Activated CD4-positive, alpha-beta T cell treated with anti-CD3 and anti-CD28 coated beads, Interleukin-2, Interleukin-6, amounts not matched to agents 100 ng/mL and 50 ng/mL, durations not matched to agents 16 hours and 8 hours (primary cell): Measurements from ENCODE around the gene PHIP.

Experiments used
- DNase-seq: peaks from one replicate; pipeline ENCODE4 v3.0.0-alpha.2; 2020

The PHIP gene

DNA sequence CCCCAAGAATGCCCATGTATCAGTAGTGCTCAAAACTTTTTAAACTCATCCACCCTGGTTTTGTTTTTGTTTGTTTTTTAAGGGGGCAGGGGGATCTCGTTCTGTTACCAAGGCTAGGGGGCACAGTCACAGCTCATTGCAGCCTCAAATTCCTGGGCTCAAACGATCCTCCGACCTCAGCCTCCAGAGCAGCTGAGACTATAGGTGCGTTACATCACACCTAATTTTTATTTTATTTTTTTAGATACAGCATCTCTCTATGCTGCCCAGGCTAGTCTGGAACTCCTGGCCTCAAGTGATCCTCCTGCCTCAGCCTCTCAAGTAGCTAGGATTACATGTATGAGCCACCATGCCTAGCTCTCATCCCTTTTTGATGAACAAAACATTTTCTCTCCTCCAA is 11.2 kb downstream of the PHIP start:
- no peak for DNase-seq

DNA sequence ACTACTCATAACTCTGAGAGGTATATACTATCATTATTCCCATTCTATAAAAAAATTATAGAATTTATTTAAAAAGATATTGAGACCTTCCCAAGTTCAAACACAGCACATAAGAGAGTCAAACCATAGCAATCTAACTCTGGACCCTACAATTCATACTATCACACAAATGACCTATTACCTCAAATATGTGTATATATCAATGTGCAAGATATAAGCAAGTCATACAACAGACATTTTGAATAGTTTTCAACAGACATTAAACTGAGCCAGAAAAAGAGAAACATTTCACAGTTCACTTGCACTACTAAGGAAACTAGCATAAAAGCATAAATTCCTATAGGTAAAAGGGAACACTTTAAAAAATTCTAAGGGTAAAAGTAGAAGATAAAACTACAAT is 11.7 kb downstream of the PHIP start:
- no peak for DNase-seq

- no peak for DNase-seq
These were observed 12.8 kb downstream of the PHIP start for GRCh38 chr6:79065232-79065631.

- DNase-seq: no peak
These were observed 13.4 kb downstream of the PHIP start for GRCh38 chr6:79064635-79065034.

- DNase-seq: no peak
These were observed 15.3 kb downstream of the PHIP start for GRCh38 chr6:79062708-79063107.

DNA sequence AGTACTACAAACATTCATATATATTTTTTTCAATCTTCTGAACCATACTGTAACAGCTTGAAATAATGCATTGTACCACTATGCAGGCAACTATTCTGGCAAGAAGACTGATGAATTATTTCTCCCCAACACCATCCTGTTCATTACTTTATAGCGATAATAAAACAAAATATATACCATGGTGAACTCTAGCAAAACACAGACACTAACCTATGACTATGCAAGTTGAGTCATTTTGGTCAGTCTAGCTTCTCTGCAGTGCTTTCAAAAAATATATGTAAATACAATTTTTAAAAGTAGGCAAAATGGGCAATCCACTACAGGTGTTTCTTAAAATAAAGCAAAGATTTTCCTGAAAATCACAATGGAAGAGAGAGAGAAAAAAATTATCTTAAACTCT is 20.3 kb downstream of the PHIP start:
- DNase-seq: no peak

DNA sequence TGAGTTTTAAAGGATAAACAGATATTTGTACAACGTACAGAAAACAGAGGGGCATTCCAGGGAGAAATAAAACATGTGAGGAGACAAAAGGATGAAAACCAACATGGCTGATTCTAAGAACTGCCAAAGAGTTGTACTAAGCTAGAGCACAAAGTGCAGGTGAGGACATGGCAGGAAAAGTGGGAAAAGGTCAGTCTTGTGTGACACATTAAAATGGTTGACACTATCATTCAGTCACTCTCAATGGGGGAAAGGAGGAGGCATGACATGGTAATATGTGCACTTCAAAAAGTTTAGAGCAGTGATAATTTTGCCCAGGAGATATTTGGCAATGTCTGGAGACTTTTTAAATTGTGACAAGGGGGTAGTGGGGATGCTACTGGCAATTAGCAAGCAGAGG is 21.8 kb downstream of the PHIP start:
- no peak for DNase-seq

GRCh38 chr6:79048611-79049010 is 29.4 kb downstream of the PHIP start:
- no peak for DNase-seq

GRCh38 chr6:79047072-79047471 is 31.0 kb downstream of the PHIP start:
- no peak for DNase-seq

- no peak for DNase-seq
These were observed 32.1 kb downstream of the PHIP start for GRCh38 chr6:79045966-79046365.

- no peak for DNase-seq
These were observed 35.3 kb downstream of the PHIP start for GRCh38 chr6:79042799-79043126.

DNA sequence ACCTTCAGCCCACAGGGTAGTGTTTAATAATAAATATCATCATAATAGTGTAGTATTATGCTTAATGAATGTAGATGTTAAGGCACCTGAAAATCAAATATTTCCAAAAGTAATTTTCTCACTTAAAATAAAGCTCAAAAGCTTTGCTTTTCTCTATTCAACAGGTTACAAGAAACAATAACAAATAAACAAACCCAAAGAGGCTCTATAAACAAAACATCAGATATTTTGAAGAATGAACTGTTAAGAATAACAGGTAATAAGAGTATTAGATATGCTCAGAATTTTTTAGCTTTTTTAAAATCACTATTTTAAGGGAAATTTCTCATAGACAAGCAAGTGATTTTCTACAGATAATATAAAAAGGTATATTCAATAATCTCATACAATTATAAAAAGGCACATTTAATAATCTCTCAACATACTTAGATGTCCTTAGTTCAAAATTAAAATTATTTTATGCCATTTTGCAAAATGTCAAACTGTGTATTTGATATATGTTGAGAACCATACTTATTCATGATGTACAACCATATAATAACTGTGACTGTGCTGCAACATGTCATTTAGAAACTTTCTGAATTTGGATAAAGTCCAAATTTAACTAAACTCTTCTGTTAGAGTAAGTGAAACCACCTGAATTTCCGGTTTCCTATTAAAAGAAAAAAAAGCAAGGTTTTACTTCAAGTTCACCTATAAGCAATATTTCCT is 35.8 kb downstream of the PHIP start:
- peak; percentile 38 for DNase-seq

DNA sequence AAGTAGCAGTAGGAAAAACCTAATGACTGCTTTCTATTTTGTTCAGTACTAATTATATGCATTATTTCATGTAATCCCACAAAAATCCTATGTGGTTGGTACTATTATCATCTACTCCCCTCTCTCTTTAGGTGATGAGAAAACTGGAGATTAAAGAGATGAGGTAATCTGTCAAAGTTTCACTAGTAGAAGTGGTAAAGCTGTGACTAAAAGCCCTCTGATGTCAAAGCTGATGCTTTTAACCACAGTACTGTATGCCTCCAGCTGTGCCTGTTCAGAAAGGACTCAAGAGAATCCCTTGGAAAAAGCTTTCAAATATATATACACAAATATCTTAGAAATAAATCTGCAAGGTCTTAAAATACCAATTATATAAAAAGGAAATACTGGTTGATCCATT is 38.0 kb downstream of the PHIP start:
- peak; percentile 56 for DNase-seq

DNA sequence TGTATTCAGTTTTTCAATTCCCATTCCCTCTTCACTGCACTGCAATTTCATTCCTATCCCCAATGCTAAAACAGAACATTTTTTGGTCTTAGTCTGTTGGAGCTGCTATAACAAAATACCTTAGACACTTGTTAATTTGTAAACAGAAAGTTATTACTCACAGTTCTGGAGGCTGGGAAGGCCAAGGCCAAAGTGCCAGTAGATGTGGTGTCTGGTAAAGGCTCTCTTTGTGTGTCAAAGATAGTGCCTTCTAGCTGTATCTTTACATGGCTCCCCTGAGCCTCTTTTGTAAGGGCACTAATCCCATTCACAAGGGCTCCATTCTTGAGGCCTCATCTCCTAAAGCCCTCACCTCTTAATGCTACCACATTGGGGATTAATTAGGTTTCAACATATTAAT is 40.0 kb downstream of the PHIP start:
- no peak for DNase-seq

GRCh38 chr6:79034865-79035264 is 43.2 kb downstream of the PHIP start:
- DNase-seq: peak; percentile 54

GRCh38 chr6:79033279-79033678 is 44.8 kb downstream of the PHIP start:
- DNase-seq: no peak

DNA sequence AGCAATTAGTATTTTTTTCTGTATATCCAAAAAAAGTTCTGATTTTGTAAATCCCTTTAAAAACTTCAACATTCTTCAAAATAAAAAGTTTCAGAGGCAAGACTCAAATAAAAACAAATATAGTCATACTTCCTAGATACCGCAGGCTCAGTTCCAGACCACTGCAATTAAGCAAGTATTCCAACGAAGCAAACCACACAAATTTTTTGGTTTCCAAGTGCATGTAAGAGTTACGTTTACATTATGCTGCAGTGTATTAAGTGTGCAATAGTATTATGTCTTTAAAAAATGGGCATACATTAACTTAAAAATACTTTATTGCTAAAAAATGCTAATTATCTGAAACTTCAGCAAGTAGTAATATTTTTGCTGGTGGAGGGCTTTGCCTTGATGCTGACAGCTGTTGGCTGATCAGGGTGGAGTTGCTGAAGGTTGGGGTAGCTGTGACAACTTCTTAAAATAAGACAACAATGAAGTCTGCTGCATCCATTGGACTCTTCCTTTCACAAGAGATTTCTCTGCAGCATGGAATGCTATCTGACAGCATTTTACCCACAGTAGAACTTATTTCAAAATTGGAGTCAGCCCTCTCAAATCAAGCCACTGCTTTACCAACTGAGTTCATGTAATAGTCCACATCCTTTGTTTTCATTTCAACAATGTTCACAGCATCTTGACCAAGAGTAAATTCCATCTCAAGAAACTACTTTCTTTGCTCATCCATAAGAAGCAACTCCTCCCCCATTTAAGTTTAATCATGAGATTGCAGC is 46.0 kb downstream of the PHIP start:
- DNase-seq: no peak

GRCh38 chr6:79030511-79030910 is 47.5 kb downstream of the PHIP start:
- no peak for DNase-seq

GRCh38 chr6:79030023-79030422 is 48.0 kb downstream of the PHIP start:
- no peak for DNase-seq

DNA sequence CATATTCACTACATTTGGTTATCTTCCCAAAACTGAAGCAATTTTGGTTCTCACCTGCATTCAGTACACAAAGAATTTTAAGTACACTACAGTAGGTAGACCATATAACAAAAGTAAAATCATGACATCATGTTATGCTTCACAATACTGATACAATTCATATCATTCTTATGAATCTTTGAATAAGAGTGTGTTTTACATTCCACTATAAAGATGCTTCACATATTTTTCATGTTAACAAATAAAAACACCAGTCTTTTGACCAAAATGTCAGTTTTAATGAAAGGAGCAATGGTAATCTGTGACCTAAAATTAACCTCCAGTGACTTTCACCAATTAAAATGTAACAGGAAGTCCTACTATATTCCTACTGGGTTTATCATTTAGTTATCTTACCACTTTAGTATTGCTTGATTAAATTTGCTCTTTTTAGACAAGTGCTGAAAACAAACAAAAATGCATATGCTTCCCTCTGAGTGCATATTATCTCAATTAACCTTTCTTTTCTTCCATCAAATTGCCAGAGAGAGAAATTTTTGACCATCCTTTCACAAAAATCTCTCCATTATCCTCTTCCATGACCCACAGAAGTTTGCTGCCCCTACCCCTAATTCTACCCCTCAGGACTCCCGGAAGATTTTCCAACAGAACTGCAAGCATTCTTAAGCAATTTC is 49.3 kb downstream of the PHIP start:
- DNase-seq: no peak

GRCh38 chr6:79011940-79012339 is 66.1 kb downstream of the PHIP start:
- no peak for DNase-seq

DNA sequence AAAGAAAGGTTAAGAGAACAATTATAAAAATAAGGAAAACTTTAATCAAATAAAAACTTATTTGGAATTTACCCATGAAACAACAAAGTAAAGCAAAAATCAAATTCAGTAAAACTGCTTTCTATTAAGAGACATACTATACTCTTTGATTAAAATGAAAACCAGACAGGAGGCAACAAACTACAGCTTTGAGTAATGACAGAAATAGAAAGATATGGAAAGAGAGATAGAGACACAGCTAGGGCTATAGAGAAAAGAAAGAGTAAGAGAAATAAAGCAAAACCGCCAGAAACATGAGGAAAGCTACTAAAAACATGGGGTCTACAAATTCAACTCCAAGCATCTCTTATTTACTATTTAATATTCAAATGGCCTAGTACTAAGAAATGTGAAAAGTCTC is 67.6 kb downstream of the PHIP start:
- DNase-seq: no peak

DNA sequence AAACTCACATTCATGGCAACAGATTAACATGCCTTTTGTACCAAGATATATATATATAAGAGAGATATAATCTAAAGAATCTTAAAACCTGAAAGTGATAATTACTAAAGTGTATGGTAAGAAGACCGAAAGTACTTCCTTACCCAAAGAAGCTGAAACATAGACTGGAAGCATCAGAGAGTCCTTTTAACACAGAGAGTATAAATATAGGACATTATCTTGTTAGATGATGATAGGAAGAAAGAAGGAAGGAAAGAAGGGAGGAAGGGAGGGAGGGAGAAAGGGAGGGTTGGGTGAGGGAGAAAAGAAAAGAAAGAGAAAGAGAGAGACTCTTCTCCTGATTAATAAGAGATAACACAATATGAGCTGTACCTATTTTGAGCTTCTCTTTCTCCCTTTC is 68.2 kb downstream of the PHIP start:
- DNase-seq: no peak

DNA sequence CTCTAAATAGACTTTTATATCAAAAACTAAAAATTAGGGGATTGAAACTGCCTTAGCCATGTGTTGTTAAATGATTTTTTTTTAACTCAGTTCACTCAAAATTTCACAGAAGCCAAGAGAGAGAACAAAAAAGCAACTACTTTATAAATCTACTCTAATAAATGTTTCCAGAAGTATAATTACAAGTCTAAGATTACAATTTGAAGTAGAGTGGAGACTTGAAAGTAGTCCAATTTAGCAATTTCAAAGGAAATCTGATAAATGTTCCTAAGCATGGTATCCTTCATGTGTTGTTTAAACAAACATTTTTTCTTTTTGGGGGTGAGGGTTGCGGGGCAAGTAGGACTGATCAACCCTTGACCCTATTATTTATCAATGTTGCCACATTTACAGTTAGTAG is 72.6 kb downstream of the PHIP start:
- no peak for DNase-seq
